ENCODE results near the gene DLGAP5.
A peak's percentile ranks its signal among the peaks of the same experiment; 100 is the strongest.

DLGAP5 gene

DNA sequence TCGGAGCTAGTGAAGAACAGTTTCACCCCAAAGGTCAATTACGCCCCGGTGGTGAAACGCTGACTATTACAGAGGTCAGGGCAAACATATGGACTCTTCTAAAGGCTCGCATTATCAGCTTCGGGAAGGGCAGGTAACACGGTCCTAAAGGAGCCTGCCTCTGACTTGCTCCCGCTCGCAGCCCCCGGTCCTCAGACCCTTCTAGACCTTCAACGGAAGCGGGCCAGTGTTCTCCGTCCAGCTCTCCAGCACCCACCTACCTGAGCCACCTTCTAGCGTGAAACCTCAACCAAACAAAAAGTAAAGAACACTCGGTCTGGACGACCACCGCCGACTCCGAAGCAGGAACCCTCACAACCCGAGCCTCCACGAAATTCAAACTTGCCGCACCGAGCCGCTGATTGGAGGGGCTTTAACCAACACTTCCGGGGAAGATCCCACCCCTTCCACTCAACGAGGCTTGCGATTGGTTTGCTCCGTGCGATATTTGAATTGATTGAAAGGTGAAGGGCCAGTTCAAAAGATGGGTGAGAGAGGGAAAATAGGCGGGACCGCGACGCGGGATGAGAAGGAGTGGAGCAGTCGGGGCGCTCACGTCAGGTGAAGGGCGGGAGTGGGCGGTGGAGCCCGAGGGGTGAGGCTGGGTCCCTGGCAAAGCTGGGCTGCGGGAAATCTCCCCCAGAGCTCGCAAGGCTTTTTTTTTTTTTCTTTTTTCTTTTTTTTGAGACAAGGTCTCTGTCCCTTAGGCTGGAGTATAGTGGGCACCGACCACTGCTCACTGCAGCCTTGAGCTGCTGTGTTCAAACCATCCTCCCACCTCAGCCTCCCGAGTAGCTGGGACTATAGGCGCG is at the start of gene DLGAP5:
TSS of gene DLGAP5 (minus strand) at position 383 of the 851 bp plus-strand sequence. CDS start 2,406 bp downstream, outside the sequence.
- DNase-seq: peak; percentile 92

DNA sequence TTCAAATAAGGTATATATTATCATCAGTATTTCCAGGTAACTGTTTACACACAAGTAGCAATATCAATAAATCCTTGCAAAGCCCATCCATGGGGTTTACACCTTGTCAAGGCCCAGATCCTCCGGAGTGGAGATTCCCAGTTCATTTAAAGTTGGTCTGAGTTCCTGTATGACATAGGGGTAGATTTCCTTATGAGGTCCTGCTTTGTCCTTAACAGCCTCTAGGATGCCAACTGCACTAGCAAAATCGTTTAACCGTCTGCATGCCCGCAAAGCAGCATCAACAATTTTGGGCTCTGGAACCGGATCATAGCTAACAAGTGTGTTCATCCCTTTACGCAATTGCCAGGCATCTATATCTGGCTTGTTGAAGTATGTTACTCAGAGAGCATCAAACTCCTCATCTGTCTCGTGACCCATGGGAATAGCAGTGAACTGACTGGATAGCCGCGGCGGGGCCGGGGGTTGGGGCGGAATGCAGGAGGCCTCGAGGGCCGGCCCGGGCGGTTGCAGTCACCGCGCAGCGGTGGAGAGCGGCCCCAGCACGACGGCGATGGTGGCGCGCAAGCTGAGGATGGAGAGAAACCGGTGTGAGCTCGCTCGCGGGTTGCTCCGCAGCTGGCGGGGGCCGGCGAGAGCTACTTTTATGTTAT is 49.3 kb upstream of the DLGAP5 start:
- DNase-seq: no peak

DNA sequence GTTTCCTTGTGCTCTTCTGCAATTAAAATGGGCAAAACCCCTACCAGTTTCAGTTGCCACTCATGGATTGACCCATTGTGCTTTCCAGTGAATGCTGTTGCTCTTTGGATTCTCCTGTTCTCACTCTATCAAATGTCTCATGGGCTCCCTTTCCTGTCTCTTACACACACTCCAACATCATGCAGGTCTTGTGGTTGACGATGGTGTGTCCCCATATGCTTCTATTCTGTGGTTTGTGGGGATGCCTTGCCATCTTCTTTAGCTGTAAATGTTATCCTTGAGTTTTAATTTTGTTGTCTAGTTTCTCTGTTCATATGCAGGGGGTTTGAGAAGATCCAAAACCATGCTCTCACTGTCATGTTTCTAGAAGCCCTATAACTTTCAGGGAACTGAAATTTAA is 47.9 kb upstream of the DLGAP5 start:
- DNase-seq: no peak

GRCh38 chr14:55238019-55238680 is 46.8 kb upstream of the DLGAP5 start:
- DNase-seq: no peak

DNA sequence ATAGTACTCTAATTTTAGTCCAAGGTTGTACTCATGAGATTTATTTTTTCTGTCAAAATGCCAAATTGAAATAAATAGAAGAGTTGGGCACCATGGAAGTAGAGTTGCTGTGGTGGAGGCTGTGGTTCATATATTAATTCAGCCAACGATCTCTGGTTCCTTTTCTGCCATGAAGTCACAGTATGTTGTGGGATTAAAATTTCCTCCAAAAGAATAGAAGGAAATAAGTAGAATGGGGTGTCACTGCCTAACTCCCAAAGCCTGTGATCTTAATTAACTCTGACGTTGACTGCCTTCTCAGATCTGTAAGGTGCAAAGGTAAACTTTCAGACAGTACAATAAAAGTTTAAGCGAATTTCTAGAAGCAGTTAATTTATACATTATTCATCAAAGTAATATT is 42.2 kb upstream of the DLGAP5 start:
- no peak for DNase-seq

GRCh38 chr14:55228261-55228660 is 36.9 kb upstream of the DLGAP5 start:
- DNase-seq: no peak

- no peak for DNase-seq
Observed at GRCh38 chr14:55223364-55223763, 32.0 kb upstream of the DLGAP5 start.

DNA sequence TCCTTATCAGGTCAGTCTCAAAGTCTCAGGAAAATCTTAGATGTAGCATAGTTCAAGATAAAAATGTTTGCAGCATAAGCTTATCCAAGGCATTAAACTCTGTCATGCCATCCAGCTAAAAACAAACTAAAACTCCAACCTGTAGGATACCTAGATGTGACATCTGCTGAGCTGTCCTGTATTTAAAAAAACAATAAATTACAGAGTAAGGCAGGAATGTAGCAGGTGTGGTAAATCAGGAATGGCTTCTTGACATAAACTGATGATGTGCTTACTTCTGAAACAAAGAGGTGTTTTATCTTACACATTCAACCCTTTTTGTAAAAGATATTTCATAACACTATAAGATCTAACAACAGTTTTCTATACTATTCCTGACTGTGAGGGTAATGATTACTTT is 30.6 kb upstream of the DLGAP5 start:
- DNase-seq: no peak

DNA sequence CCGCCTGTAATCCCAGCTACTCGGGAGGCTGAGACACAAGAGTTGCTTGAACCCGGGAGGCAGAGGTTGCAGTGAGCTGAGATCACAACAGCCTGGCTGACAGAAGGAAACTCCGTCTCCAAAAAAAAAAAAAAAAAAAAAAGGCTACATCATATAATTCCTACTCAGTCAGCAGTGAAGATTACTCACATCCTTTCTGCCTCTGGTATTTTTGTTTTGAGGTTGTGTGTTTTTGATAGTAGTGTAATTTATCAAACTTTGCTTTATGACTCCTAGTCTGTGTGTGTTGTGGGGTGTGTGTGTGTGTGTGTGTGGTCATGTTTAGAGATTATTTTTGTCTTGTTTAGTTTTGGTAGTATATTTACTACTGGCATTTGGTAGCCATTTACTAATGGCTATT is 29.8 kb upstream of the DLGAP5 start:
- DNase-seq: no peak

GRCh38 chr14:55220230-55220629 is 28.8 kb upstream of the DLGAP5 start:
- DNase-seq: no peak

DNA sequence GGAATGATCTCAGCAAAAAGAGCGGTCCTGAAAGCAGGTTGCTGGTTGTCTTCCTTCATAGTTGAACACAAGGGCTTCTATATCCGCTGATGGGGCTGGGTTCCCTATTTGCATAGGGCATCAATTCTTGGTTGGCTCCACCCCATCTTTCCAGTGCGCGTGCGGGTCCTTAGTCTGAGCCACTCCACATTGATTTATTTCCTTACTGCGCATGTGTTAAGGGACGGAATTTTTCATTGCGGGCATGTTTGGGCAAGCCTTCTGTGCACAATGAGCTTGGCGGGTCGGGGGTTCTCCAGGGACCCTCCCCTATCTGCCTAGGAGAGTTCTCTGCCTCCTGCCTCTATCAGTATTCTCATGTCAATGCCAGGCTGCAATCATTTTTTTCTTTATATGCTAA is 21.2 kb upstream of the DLGAP5 start:
- DNase-seq: no peak

DNA sequence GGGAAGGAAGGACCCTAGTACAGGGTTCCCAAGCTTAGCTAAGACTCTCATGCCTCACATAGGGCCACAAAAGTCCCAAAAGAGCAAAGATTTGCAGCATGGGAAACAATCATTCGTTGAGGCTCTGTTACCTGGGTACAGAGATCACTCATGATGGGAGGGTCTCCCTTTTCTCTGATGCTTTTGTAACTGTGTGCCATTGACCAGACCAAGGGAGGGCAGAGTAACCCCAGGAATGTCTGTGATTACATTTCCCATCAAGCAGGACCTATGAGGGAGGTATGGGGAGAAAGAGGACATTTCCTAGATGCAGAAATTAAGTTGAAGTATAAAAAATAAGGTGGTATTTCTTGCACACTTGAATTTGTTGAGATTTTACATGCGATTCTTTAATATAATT is 16.4 kb upstream of the DLGAP5 start:
- no peak for DNase-seq

DNA sequence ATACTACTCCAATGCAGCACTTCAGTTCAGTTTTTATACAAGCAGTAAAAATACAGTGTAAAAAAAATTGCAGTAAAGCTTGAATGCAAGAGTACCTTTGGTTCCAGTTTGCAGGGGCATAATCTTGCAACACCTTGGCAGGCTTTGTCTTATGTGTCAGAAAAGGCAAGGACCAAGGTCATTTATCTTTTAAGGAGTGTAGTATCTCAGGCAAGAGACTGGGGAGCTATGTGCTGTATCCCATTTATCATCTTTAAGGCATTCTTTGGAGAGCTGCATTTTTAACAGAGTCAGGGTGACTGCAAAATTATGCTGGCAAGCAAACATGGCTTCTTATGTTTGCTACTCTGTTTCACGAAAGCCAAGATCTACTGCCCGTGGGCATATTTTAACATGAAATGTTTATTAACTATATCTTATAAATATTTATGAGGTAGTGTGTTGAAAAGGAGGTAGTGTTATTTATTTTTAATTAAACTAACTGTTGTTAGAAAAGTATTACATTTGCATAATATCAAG is 14.8 kb upstream of the DLGAP5 start:
- DNase-seq: no peak

GRCh38 chr14:55201219-55202101 is 10.1 kb upstream of the DLGAP5 start:
- no peak for DNase-seq

DNA sequence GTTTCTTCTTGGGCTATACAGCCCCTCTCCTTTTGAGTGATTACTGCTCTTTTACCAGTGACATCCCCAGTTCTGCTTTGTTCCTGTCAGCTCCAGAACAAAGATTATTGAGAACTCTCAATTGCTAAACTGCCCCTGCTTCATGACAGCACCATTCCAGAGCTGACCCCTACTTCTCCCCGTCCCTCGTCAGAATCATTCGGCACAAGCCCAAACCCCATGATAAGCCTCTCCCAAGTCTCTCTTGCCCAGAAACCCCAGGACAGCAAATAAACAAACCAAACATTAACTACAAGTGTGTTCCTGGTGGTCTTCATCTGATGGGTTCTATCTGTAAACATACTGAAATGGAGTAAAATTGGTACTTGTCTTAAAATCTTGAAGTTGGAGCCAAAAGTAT is 9.3 kb upstream of the DLGAP5 start:
- DNase-seq: no peak

DNA sequence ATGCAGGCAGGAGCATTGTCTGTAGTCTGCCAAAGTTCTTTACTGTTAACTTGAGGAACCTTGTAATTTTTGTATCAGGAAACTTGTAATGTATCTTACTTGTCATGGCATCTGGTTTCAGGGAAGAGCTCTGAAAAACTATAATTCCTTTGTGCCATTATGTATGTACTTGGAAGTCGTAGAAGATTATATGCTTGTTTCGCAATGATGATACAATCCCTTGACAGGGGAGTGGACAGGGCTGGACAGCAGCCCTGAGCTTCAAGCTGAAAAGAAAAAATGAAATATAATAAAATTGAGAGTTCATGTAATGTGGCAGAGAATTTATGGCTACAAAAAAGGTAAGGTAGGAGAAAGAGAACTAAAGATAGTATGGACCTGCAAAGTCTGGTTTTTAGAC is 7.4 kb upstream of the DLGAP5 start:
- DNase-seq: no peak

DNA sequence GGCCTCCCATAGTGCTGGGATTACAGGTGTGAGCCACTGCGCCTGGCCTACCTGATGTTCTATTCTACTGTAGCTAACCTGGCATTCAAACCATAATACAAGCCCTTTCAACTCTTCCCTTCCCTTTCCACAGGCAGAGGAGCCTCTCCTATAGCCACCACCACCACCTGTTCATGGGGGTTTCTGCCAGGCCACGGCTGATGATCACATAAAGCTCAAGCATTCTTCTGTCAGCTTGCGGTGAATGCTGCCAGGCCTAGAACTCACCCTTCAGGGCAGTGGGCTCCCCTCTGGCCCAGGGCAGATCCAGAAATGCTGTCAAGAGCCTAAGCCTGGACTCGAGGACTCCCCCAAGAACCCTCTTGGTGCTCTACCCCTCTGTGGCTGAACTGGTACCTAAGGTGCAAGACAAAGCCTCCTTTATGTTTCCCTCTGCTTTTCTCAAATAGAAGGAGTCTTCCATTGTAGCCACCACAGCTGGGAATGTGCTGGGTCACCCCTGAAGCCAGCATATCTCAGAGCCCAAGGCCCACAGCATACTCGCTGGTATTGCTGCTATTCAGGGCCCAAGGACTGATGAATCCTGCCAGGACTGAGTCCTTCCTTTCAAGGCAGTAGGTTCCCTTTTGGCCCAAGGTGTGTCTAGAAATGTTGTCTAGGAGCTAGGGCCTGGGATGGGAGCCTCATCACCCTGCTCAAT is 3.4 kb upstream of the DLGAP5 start:
- no peak for DNase-seq

- no peak for DNase-seq
Observed at GRCh38 chr14:55192054-55192621, 753 bp upstream of the DLGAP5 start.

DNA sequence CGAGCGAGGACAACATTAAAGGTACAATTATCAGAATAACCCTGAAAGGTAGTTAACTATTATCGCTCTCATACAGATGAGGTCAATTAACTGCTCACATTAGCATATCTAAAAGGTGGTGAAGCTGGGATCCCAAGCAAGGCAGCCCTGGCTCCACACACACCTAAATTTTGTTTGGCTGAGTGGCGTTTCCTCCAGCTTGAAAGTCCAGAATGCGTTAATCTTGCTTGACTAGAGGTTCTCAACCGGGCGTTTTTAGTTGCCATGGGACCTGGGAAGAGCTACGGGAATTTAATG is 531 bp downstream of the DLGAP5 start:
- DNase-seq: no peak

DNA sequence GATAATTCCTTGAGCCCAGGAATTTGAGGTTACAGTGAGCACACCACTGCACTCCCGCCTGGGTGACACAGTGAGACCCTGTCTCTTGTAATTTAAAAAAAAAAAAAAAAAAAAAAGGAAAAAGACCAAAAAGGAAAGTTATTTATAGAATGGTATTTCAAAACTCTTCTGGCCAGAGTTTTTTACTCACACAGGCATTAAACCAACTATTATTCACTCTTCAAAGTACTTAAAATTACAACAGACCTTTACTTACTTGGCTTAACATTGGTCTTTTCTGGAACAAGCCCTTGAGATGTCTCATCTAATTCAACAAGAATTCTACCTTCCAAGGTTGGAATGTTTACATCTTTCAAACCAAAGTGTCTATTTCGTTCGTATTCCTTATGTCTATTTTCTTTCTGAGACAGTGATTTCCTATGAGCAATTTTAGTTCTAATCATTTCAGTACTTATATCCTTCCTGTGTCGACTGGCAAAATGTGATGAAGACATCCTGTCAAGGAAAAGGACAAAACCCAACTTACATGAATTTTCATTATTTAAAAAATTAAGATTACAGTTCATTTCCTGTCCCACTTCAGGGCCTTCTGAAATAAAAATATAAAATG is 2.6 kb downstream of the DLGAP5 start:
- DNase-seq: no peak

DNA sequence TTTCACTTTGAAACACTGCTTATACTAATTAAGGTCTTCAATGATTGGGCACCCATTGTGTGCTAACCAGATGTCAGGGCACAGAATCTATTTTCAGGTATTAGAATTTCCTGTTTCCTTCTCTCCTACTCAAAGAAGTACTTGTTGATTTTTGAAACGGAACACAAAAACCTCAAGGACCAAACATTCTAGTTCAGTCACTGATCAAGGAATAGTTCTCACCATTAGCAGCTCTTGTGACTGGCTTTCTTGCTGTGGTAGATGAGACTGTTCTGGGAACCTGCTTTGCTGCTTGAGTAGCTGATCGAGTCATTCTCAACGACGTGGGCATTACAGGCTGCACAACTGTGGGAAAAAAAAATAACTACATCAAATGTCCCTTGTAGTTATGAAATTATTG is 11.0 kb downstream of the DLGAP5 start:
- DNase-seq: no peak

DNA sequence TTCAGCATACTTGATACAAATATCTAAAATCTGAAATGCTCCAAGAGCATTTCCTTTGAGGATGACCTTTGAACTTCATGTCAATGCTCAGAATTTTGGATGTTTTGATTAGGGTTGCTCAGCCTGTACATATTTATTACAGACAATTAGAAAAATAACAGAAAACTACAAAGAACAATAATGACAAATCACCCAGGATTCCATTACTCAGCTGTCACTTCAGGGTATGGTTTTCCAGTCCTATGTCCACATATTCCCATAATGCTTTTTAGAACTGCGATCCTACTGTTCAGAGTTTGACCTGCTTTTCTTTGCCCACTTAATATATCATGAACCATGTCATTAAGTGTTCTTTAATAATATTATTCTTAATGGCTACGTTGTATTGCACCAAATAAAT is 11.4 kb downstream of the DLGAP5 start:
- no peak for DNase-seq

Measured in SIG-M5 (cell line).